ENCODE results near the gene ESPL1.
A peak's percentile ranks its signal among the peaks of the same experiment; 100 is the strongest.

DNA sequence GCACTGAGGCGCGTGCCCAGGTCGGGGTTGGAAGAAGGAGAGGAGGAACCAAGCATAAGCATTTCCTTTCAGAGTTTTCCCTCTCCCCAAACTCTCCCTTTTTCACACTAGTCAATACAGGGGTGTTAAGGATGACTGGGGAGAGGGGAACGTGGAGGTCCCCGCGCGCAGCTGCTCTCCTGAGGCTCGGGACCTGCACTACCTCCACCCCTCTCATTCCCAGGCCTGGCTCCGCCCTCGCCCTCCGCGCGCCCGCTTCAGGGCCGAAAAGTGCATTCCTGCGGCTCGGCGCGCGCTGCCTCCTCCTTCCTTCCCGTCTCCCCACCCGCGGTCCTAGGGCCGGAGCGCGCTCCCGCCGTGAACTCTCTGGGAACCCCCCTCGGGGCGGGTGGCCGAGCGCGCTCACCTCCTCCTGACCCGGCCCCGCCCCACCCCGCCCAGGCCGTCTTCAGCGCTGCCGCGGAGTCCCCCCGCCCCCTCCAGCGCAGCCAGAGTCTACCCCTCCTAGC lies 47.4 kb upstream of the ESPL1 start:
- peak; percentile 51 for TF ChIP-seq POLR2A (IDR thresholded peaks at IDR 0.05; ENCODE audit: low read depth, low read length)
- TF ChIP-seq, protein P1, sequence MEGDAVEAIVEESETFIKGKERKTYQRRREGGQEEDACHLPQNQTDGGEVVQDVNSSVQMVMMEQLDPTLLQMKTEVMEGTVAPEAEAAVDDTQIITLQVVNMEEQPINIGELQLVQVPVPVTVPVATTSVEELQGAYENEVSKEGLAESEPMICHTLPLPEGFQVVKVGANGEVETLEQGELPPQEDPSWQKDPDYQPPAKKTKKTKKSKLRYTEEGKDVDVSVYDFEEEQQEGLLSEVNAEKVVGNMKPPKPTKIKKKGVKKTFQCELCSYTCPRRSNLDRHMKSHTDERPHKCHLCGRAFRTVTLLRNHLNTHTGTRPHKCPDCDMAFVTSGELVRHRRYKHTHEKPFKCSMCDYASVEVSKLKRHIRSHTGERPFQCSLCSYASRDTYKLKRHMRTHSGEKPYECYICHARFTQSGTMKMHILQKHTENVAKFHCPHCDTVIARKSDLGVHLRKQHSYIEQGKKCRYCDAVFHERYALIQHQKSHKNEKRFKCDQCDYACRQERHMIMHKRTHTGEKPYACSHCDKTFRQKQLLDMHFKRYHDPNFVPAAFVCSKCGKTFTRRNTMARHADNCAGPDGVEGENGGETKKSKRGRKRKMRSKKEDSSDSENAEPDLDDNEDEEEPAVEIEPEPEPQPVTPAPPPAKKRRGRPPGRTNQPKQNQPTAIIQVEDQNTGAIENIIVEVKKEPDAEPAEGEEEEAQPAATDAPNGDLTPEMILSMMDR (IDR thresholded peaks at IDR 0.05; ENCODE audit: extremely low read depth in 1 of 2, insufficient read depth in 1 of 2, low read depth in 1 of 2, low read length in 2 of 2), result no peak
- TF ChIP-seq POLR2AphosphoS5 (IDR thresholded peaks at IDR 0.05; ENCODE audit: insufficient read depth, low read depth, low read length), result no peak
- TF ChIP-seq EZH2 (IDR thresholded peaks at IDR 0.05; ENCODE audit: borderline replicate concordance, low read depth, low read length, severe bottlenecking), result no peak
- no peak for TF ChIP-seq JUN (IDR thresholded peaks at IDR 0.05; ENCODE audit: borderline replicate concordance, insufficient read depth, insufficient read length, low read depth)
- TF ChIP-seq GATA2 (IDR thresholded peaks at IDR 0.05; ENCODE audit: insufficient read depth, insufficient read length, low read depth, low read length), result no peak
- no peak for TF ChIP-seq MYC (IDR thresholded peaks at IDR 0.05; ENCODE audit: low read depth, low read length)
- no peak for TF ChIP-seq FOS (IDR thresholded peaks at IDR 0.05; ENCODE audit: borderline replicate concordance, insufficient read depth, low read length)
